ENCODE results near the gene CHN2. TPM values are rescaled to one million over a fixed set of nuclear protein-coding genes. Genes with fewer than 3 reads are reported as not detected.

Gene CHN2
- total RNA-seq, 1 donor from 2014 or later = 8.0 TPM

DNA sequence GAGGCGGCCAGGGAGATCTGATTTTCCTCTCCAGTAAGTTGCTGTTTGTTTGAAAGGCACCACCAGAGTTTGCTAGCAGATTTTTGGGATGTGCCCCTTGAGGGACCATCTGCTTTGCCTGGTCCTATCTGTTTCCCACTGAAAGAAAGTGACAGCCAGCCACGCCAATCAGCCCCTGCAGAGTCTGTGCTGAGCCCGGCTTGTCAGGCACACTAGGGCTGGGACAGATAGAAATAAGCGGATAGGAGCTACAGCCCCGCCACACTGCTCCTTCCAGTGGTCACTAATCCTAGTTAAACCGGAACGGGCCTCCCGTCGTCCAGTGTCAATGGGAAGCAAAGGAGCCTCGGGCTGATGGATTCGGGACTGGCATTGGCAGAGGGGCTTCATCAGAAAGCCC lies 207.2 kb downstream of the CHN2 start:
- no peak for DNase-seq (ENCODE audit: low spot score in 2 of 2, unreplicated experiment in 2 of 2)
- H3K4me3 Mint-ChIP-seq = no peak overlapping the region
- H3K27me3 Mint-ChIP-seq (ENCODE audit: low read depth) = peaks cover 4% of the 10 kb centered on the region
- H3K27ac Mint-ChIP-seq = no peak overlapping the region
- H3K36me3 Mint-ChIP-seq = peaks cover 5% of the 10 kb centered on the region
- H3K9me3 Mint-ChIP-seq = no peaks in the 10 kb centered on the region
- peaks cover 7% of the 10 kb centered on the region for H3K4me1 Mint-ChIP-seq
- TF ChIP-seq, protein P1, sequence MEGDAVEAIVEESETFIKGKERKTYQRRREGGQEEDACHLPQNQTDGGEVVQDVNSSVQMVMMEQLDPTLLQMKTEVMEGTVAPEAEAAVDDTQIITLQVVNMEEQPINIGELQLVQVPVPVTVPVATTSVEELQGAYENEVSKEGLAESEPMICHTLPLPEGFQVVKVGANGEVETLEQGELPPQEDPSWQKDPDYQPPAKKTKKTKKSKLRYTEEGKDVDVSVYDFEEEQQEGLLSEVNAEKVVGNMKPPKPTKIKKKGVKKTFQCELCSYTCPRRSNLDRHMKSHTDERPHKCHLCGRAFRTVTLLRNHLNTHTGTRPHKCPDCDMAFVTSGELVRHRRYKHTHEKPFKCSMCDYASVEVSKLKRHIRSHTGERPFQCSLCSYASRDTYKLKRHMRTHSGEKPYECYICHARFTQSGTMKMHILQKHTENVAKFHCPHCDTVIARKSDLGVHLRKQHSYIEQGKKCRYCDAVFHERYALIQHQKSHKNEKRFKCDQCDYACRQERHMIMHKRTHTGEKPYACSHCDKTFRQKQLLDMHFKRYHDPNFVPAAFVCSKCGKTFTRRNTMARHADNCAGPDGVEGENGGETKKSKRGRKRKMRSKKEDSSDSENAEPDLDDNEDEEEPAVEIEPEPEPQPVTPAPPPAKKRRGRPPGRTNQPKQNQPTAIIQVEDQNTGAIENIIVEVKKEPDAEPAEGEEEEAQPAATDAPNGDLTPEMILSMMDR (IDR thresholded peaks at IDR 0.05; ENCODE audit: unreplicated experiment) = no peak

DNA sequence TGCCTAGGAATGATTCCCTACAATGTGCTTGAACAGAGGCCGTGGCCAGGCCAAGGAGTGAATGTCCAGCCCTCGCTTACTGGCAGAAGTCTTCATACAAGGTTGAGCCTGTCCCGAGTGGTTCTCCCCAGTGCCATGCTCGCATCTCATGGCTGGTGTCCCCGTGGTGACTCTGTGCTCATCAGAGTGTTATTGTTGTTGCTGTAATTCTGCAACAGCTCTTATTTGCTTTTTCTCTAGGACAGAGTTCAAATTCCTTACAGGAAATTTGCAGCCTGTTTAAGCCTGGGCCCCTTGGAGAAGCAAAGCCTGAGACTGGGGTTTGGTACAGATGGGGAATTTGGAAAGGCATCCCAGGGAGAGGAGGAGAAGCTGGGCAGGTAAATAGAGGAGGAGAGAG lies 211.3 kb downstream of the CHN2 start:
- no peak overlapping the region for H3K27ac Mint-ChIP-seq
- no peak overlapping the region for H3K4me3 Mint-ChIP-seq
- H3K4me1 Mint-ChIP-seq = peaks cover 5% of the 10 kb centered on the region
- H3K36me3 Mint-ChIP-seq = no peaks in the 10 kb centered on the region
- H3K27me3 Mint-ChIP-seq (ENCODE audit: low read depth) = peaks cover 9% of the 10 kb centered on the region
- TF ChIP-seq, protein P1 (IDR thresholded peaks at IDR 0.05; ENCODE audit: unreplicated experiment) = no peak
- DNase-seq (ENCODE audit: low spot score in 2 of 2, unreplicated experiment in 2 of 2) = no peak
- H3K9me3 Mint-ChIP-seq = no peaks in the 10 kb centered on the region

DNA sequence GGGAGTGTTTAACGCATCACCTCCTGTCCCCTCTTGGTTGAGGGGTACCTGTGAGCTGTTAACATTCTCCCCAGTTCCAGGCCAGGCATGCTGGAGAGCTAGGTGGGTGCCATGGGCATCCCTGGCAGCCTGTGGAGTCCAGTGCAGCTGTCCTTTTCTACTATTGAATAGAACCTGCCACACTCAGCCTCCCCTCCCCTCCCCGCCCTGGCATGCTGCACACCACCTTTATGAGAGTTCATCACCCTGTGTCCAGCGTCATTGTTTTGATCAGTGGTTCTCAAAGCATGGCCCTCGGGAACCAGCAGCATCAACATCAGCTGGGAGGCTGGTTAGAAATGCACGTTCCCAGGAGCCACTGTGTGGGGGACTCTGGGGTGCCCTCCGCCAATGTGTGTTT lies 211.8 kb downstream of the CHN2 start:
- TF ChIP-seq, protein P1 (IDR thresholded peaks at IDR 0.05; ENCODE audit: unreplicated experiment) = no peak
- DNase-seq (ENCODE audit: low spot score in 2 of 2, unreplicated experiment in 2 of 2) = no peak
- Mint-ChIP-seq H3K27me3 (ENCODE audit: low read depth) (peaks cover 9% of the 10 kb centered on the region), H3K9me3 (no peaks in the 10 kb centered on the region), H3K4me3 (no peak overlapping the region), H3K4me1 (peaks cover 5% of the 10 kb centered on the region), H3K36me3 (no peaks in the 10 kb centered on the region), H3K27ac (no peak overlapping the region)

DNA sequence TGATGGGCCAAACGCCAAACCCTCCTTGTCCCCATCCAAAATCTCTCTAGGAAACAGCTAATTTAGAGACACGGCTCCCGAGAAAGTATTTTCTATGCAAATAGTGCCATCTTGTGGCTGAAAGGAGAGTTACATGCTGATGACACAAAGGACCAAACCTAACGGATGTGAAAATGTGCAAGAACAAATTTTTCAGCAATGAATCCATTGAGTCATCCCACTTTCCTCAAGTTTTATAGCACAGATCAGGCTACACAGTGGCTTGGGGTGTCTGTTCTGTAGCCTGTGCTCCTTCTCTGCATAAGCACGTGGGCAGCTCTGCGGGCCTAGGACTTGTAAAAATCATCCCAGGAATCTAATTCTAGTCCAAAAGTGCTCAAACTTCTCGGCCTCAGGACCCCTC lies 214.3 kb downstream of the CHN2 start:
- Mint-ChIP-seq H3K27ac (no peak overlapping the region), H3K9me3 (no peaks in the 10 kb centered on the region)

DNA sequence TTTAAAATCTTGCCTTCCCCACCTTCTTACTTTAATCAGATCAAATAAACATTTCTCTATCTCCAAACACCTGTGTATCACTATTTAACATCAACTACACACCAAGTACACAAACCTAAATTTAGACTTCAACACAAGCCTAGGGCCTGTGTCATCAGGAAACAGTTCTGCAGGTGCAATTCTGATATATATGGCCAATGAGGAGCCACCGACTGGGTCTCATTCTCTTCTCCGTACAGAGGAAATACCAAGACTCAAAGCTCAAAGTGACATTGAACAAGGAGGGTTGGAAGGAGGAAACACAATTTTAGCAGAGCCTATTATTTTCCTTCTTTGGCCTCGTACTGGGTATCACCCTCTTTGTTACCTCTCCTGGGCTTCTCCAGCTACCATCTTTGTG lies 216.4 kb downstream of the CHN2 start:
- no peak overlapping the region for H3K27ac Mint-ChIP-seq
- no peaks in the 10 kb centered on the region for H3K36me3 Mint-ChIP-seq
- DNase-seq (ENCODE audit: low spot score in 2 of 2, unreplicated experiment in 2 of 2) = no peak
- TF ChIP-seq, protein P1 (IDR thresholded peaks at IDR 0.05; ENCODE audit: unreplicated experiment) = no peak
- no peak overlapping the region for H3K4me3 Mint-ChIP-seq
- no peaks in the 10 kb centered on the region for H3K4me1 Mint-ChIP-seq
- no peaks in the 10 kb centered on the region for H3K9me3 Mint-ChIP-seq
- peaks cover 6% of the 10 kb centered on the region for H3K27me3 Mint-ChIP-seq (ENCODE audit: low read depth)

More for the DNA sequence above, 214.3 kb downstream of the CHN2 start:
- Mint-ChIP-seq H3K27me3 (ENCODE audit: low read depth) (peaks cover 9% of the 10 kb centered on the region), H3K4me3 (no peak overlapping the region), H3K4me1 (no peaks in the 10 kb centered on the region), H3K36me3 (no peaks in the 10 kb centered on the region)
- TF ChIP-seq, protein P1 (IDR thresholded peaks at IDR 0.05; ENCODE audit: unreplicated experiment) = peak; percentile 97
- DNase-seq (ENCODE audit: low spot score in 2 of 2, unreplicated experiment in 2 of 2) = peak in 1 of 2 experiments; percentile 64

DNA sequence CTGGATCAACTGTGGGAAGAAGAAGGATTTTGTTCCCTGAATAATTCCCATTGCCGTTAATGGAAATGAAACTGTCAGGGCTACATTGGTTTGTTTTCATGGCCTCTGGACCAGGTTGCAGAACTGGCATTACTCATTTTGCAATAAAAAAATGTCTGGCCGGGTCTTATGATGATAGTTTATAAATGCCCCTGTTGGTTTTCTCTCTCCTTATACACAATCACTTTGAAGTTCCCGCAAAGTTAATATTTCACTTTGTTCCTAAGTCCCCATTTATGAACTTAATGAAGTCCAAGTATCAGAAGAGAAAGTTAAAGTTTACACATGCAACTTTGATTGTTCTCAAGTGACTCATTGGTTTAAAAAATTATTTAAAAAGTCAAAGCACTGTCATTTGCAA lies 218.3 kb downstream of the CHN2 start:
- DNase-seq (ENCODE audit: low spot score in 2 of 2, unreplicated experiment in 2 of 2) = no peak
- H3K4me3 Mint-ChIP-seq = no peak overlapping the region
- H3K9me3 Mint-ChIP-seq = no peaks in the 10 kb centered on the region
- H3K36me3 Mint-ChIP-seq = no peaks in the 10 kb centered on the region
- no peak overlapping the region for H3K27ac Mint-ChIP-seq
- TF ChIP-seq, protein P1 (IDR thresholded peaks at IDR 0.05; ENCODE audit: unreplicated experiment) = no peak
- H3K4me1 Mint-ChIP-seq = no peaks in the 10 kb centered on the region
- H3K27me3 Mint-ChIP-seq (ENCODE audit: low read depth) = peaks cover 4% of the 10 kb centered on the region
